GM12878 (cell line): ENCODE results near the gene PTPRM. TPM values are rescaled to one million over a fixed set of nuclear protein-coding genes. Genes with fewer than 3 reads are reported as not detected.

Experiments used
- ATAC-seq: fragments of 200-7000 bp; cut with Tn5 transposase; 3 replicates; pipeline ENCODE4 v1.9.1; 2020; ENCODE audit warnings: mild to moderate bottlenecking, moderate library complexity
- BruUV-seq: library from RNA; stranded (reverse); fragments of 400-500 nt; replicated peaks from 2 replicates; lab custom pipeline; 2021; lab: Mats Ljungman, UMichigan
- CTCF ChIA-PET: fragments of 300-600 bp; sonication (Branson Sonifier 250); formaldehyde crosslinking; extraction: SDS; loops from one replicate; lab custom pipeline; 2021; ENCODE audit warnings: inconsistent platforms; lab: Yijun Ruan, JAX
- POLR2A ChIA-PET: fragments of 350-600 bp; formaldehyde crosslinking; extraction: SDS; loops from one replicate; lab custom pipeline; 2021; ENCODE audit warnings: inconsistent platforms; lab: Charles Lee
- RAD21 ChIA-PET: fragments of 300-600 bp; sonication (Branson Sonifier 250); formaldehyde crosslinking; loops from one replicate; lab custom pipeline; 2023; ENCODE audit warnings: antibody characterized with exemption; ENCODE audit not compliant: unreplicated experiment; lab: Charles Lee
- SMC1A ChIA-PET: fragments of 300-600 bp; sonication (Branson Sonifier 250); formaldehyde crosslinking; loops from one replicate; lab custom pipeline; 2023; ENCODE audit not compliant: unreplicated experiment, uncharacterized antibody; lab: Charles Lee
- DNase-seq: peaks from one replicate; pipeline ENCODE4 v3.0.0-alpha.2; 2011; ENCODE audit warnings: low read depth, low spot score
- FAIRE-seq: peaks from 3 replicates; lab custom pipeline; 2011; peaks lifted over from hg19 to GRCh38; lab: Jason Lieb, UNC
- H2AFZ ChIP-seq: 2 replicates; pipeline ENCODE4 v1.6.0; 2011; ENCODE audit warnings: low read depth, low read length, control low read depth; ENCODE audit not compliant: control insufficient read depth
- H3K27ac ChIP-seq: 2 replicates; pipeline ENCODE4 v1.5.1; 2011; ENCODE audit warnings: control low read depth; ENCODE audit not compliant: control insufficient read depth, insufficient read depth
- H3K27me3 ChIP-seq, 2 experiments: replicated peaks in 1 of 2; 2 replicates each; pipeline versions ENCODE4 v1.6.0 to v1.6.1; 2011; ENCODE audit warnings: low read length in 1 of 2; ENCODE audit not compliant: control insufficient read depth in 2 of 2, insufficient read depth in 2 of 2
- H3K36me3 ChIP-seq, 2 experiments: 2 replicates each; pipeline ENCODE4 v1.5.1; 2011; ENCODE audit warnings: low read length in 1 of 2; ENCODE audit not compliant: control insufficient read depth in 2 of 2, insufficient read depth in 2 of 2
- H3K4me1 ChIP-seq: 2 replicates; pipeline ENCODE4 v1.6.1; 2011; ENCODE audit warnings: mild to moderate bottlenecking, low read length, moderate library complexity, mixed read lengths; ENCODE audit not compliant: control insufficient read depth, insufficient read depth
- H3K4me2 ChIP-seq: 2 replicates; pipeline ENCODE4 v1.6.0; 2011; ENCODE audit warnings: control low read depth; ENCODE audit not compliant: control insufficient read depth, insufficient read depth
- H3K4me3 ChIP-seq: fragments of 200-600 bp; sonication (generic); 2 replicates; pipeline ENCODE4 v1.5.1; 2016
- H3K79me2 ChIP-seq: 2 replicates; pipeline ENCODE4 v1.6.0; 2011; ENCODE audit warnings: low read length; ENCODE audit not compliant: control insufficient read depth, insufficient read depth
- H3K9ac ChIP-seq: 2 replicates; pipeline ENCODE4 v1.8.0; 2011; ENCODE audit warnings: low read length, control low read depth, mixed read lengths; ENCODE audit not compliant: control insufficient read depth, insufficient read depth
- H3K9me3 ChIP-seq: replicated peaks from 3 replicates; pipeline ENCODE4 v1.5.1; 2011; ENCODE audit warnings: mild to moderate bottlenecking, low read length; ENCODE audit not compliant: control insufficient read depth, insufficient read depth
- H4K20me1 ChIP-seq: 2 replicates; pipeline ENCODE4 v1.6.0; 2011; ENCODE audit not compliant: control insufficient read depth, insufficient read depth
- BMI1 ChIP-seq: fragments of 450-650 bp; IDR thresholded peaks from 2 replicates; pipeline ENCODE4 v1.6.1; 2016; ENCODE audit warnings: mild to moderate bottlenecking, moderate library complexity, borderline replicate concordance
- CHD2 ChIP-seq: IDR thresholded peaks from 2 replicates; pipeline ENCODE4 v1.6.1; 2011; ENCODE audit warnings: low read depth, low read length, improper control_type of control experiment, borderline replicate concordance
- CHD4 ChIP-seq: fragments of 200-600 bp; sonication (generic); IDR thresholded peaks from 2 replicates; pipeline ENCODE4 v1.6.1; 2016; ENCODE audit warnings: mild to moderate bottlenecking
- E4F1 ChIP-seq: fragments of 450-650 bp; IDR thresholded peaks from 2 replicates; pipeline ENCODE4 v1.6.1; 2018; ENCODE audit warnings: borderline replicate concordance, mild to moderate bottlenecking; ENCODE audit not compliant: partially characterized antibody
- IKZF2 ChIP-seq, 2 experiments: fragments of 450-650 bp; IDR thresholded peaks; 2 replicates each; pipeline ENCODE4 v1.6.1; 2017; ENCODE audit warnings: mild to moderate bottlenecking in 2 of 2, moderate library complexity in 2 of 2
- NFIC ChIP-seq: IDR thresholded peaks from 2 replicates; pipeline ENCODE4 v1.6.1; 2012; ENCODE audit warnings: low read depth, mild to moderate bottlenecking, inconsistent platforms, low read length, moderate library complexity
- NKRF ChIP-seq: fragments of 450-650 bp; conservative IDR thresholded peaks from 2 replicates; pipeline ENCODE4 v1.6.1; 2017; ENCODE audit warnings: mild to moderate bottlenecking, moderate library complexity
- NR2C2 ChIP-seq: IDR thresholded peaks from 2 replicates; pipeline ENCODE4 v1.6.1; 2011; ENCODE audit warnings: borderline replicate concordance, low read depth; ENCODE audit not compliant: control insufficient read depth, insufficient read length
- RELB ChIP-seq: fragments of 450-650 bp; IDR thresholded peaks from 2 replicates; pipeline ENCODE4 v1.6.1; 2017; ENCODE audit warnings: low read depth, mild to moderate bottlenecking, moderate library complexity
- SIX5 ChIP-seq: IDR thresholded peaks from 2 replicates; pipeline ENCODE4 v1.6.1; 2011; ENCODE audit warnings: mild to moderate bottlenecking, low read depth, low read length, moderate library complexity; ENCODE audit not compliant: severe bottlenecking
- USF2 ChIP-seq: IDR thresholded peaks from 2 replicates; pipeline ENCODE4 v1.6.1; 2011; ENCODE audit warnings: low read depth, low read length, improper control_type of control experiment, borderline replicate concordance
- ZBED1 ChIP-seq: IDR thresholded peaks from 2 replicates; pipeline ENCODE4 v1.6.1; 2016; ENCODE audit warnings: borderline replicate concordance
- ZBTB11 ChIP-seq: fragments of 450-650 bp; formaldehyde crosslinking; IDR thresholded peaks from 2 replicates; pipeline ENCODE4 v1.5.0; 2022; ENCODE audit warnings: mild to moderate bottlenecking, missing genetic modification characterization
- ZNF384 ChIP-seq: IDR thresholded peaks from 2 replicates; pipeline ENCODE4 v1.6.1; 2012; ENCODE audit warnings: low read depth, mild to moderate bottlenecking, low read length, improper control_type of control experiment, borderline replicate concordance
- WGBS: methylation state at CpG from one replicate; pipeline ENCODE4 v1.1.6; 2016; ENCODE audit warnings: low lambda C conversion rate; ENCODE audit not compliant: insufficient replicate concordance, insufficient coverage; ENCODE audit errors: missing lambda C conversion rate; 5-methylcytosine and 5-hydroxymethylcytosine counted together
- in situ Hi-C: fragments of 300-500 bp; cut with MboI; formaldehyde crosslinking; loops from 9 replicates; pipeline ENCODE4 v1.14.3; 2018; ENCODE audit warnings: mixed read lengths
- intact Hi-C: fragments of 100-400 bp; cut with micrococcal nuclease; formaldehyde crosslinking; loops from one replicate; pipeline ENCODE4 v1.14.2; 2022; ENCODE audit not compliant: unreplicated experiment
- polyA plus RNA-seq, 11 experiments: library from polyadenylated mRNA; depleted of rRNA in 4 of 11; unstranded in 6 of 11; stranded (reverse) in 5 of 11; fragments of >200 nt; fragmentation: Nextera tagmentation in 4 of 11; fragmentation: Illumina TruSeq in 1 of 11; extraction: Ambion mirVana in 4 of 11; extraction: Trizol in 1 of 11; gene quantifications; 1 replicate in 1 of 11; 2 replicates in 10 of 11; pipeline versions ENCODE4 v1.2.1 to v1.2.3, GENCODE V29; 2011 to 2016; ENCODE audit warnings: inconsistent platforms in 2 of 11, missing spikeins in 2 of 11, low read depth in 1 of 11
- total RNA-seq, 4 experiments: library from RNA; depleted of rRNA in 3 of 4; stranded (reverse); fragments of >200 nt in 3 of 4; fragmentation: Illumina TruSeq in 1 of 4; extraction: Trizol in 1 of 4; gene quantifications; 2 replicates each; pipeline versions ENCODE4 v1.2.1 to v1.2.3, GENCODE V29; 2013 to 2021

PTPRM gene
- total and polyA plus RNA-seq, 10 of the 15 experiments (the other 5 are each of a cell fraction or from before 2014, with no cell fraction given) = 0.07 to 22.6 (median 0.60) TPM

GRCh38 chr18:8008033-8008432, 440.9 kb downstream of the PTPRM start:
- FAIRE-seq = no peak
- intact Hi-C loops = no loop called here
- TF ChIP-seq BMI1 (no peak), RELB (no peak), ZBED1 (no peak), SIX5 (no peak), IKZF2 (IDR thresholded peaks at IDR 0.05) (no peak), ZBTB11 (no peak), NR2C2 (no peak), CHD4 (no peak), USF2 (no peak), ZNF384 (no peak), NFIC (no peak), CHD2 (no peak), E4F1 (no peak), NKRF (no peak)

More at GRCh38 chr18:8008033-8008432, 440.9 kb downstream of the PTPRM start:
- BruUV-seq = no TSS peak
- ChIA-PET CTCF (interaction anchor here (0.8 kb wide), 1 partner anchor 49 kb away, joined by 3 read pairs; no protein-coding TSS in a partner anchor), RAD21 (no interaction called here), SMC1A (interaction anchor here (1.1 to 2.2 kb wide), 4 partner anchors 12 to 218 kb away, joined by 3 to 5 read pairs (median 3); no protein-coding TSS in a partner anchor), POLR2A (no interaction called here)
- Histone ChIP-seq H3K9me3 (no peaks in the 10 kb centered on the region), H3K4me1 (no peaks in the 10 kb centered on the region), H4K20me1 (no peaks in the 10 kb centered on the region), H3K27ac (no peak overlapping the region), H3K9ac (no peak overlapping the region), H3K4me3 (no peak overlapping the region), H3K79me2 (no peaks in the 10 kb centered on the region), H3K36me3 (no peaks in the 10 kb centered on the region), H3K27me3 (no peaks in the 10 kb centered on the region), H2AFZ (no peak overlapping the region), H3K4me2 (no peak overlapping the region)
- DNase-seq = no peak
- WGBS = 33% methylated on average over 4 of the region's 4 CpGs
- no peak for ATAC-seq
- in situ Hi-C loops = no loop called here
